NCI-H748 treated with DMSO at 0.1 percent for 48 hours (cell line): ENCODE results near the gene KCNQ1.

ENCODE experiments used
- DNase-seq: peaks from one replicate; lab custom pipeline; 2025; lab: John Stamatoyannopoulos, UW

The KCNQ1 gene

GRCh38 chr11:2825889-2826678 is 381.3 kb downstream of the KCNQ1 start:
- DNase-seq: no peak

GRCh38 chr11:2826679-2827056 is 381.9 kb downstream of the KCNQ1 start:
- no peak for DNase-seq

GRCh38 chr11:2827256-2827655 is 382.4 kb downstream of the KCNQ1 start:
- no peak for DNase-seq

DNA sequence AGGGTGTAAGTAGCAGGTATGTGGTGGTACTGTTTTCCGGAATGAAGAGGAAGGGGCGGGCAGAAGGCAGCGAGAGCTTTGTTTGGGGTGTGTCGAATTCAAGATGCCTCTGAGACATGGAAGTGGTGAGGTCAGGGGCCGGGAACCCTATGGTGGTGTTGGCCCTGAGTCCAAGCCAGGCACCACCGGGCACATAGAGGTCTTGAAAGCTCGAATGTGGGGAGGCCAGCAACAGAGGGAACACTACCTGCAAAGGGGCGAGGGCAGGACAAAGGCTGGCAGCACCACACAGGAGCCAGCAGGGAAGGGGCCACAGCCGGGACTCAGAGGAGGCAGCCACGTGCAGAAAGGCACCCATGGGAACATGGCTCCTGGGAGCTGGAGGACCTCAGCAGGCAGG is 383.0 kb downstream of the KCNQ1 start:
- DNase-seq: no peak

DNA sequence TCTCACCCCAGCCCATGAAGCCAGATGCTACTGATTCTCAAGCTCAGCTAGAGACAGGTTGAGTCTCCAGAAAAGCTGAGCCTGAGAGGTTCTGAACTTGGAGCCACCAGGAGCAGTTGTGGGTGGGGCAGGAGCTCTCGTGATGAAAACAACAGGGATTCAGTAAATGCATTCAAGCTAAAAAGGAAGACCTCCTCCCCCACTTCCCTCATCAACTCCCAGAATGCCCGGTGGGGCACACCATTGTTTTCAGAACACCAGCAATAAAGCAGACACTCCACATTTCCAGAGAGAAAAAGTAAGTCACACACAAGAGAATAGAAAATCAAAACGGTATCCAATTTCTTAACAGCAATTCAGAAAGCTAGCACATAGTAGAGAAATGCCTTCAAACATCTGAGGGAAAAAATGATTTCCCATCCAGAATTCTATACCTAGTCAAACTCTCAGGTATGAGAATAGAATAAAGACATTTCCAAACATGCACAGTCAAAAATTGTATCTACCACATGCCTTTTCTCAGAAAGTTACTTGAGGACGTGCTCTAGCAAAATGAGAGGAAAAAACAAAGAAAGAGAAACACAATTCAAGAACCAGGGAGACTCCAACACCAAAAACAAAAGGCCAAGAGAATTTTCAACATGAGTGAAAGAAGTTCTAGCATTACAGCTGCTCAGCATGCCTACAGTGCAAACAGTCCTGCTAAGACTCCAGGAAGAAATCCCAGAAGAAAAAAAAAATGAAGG is 383.9 kb downstream of the KCNQ1 start:
- DNase-seq: no peak

- no peak for DNase-seq
Measured at GRCh38 chr11:2830030-2830812, 385.4 kb downstream of the KCNQ1 start.

DNA sequence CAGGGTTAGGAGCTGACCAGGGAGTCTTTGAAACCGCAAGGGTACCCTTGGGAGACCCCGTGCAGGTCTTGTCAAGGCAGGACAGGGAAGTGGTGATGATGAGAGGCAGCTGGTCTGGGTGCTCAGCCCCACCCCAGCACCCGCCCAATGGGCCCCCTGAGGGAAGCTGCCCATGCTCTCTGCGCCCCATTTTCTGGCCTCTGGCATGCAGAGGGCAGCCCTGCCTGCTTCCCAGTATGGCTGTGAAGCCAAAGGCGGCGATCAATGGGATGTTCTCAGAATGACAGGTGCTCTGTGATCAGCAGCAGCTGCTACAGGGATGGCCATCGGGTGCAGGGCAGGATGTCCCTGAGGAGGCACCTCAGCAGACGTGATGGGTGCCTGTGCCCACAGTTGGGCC is 386.1 kb downstream of the KCNQ1 start:
- no peak for DNase-seq

DNA sequence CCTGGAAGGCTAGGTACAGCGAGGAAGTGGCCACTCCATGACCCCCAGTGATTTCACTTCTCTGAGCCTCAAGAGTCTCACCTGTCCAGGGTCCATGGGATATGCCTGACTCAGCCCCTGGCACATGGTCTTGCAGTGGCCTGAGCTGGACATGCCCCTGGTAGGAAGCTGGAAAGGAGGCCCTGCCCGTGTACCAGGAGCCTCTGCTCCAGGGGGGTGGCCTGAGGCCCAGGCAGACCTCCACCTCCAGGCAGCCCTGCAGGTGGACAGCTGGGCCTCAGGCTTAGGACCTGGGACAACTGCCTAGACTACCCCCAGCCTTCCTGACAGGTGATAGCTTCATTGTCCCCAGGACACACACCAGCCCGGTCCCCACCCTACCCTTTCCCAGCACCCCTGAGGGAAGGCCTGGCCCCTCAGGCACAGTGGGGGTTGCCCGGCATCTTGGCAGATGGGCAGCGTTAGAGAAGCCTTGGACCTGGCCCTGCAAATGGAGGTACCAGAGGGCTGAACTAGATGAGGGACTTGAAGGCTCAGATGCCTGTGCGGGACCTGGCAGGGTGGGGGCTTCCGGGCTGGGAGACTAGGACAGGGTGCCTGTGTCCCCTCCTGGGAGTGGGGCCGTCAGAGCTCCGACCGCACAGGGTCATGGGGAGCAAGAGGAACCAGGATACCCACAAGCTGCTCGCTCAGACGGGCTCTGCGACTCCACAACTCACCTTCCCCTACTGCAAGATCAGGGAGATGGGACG is 387.1 kb downstream of the KCNQ1 start:
- DNase-seq: no peak

DNA sequence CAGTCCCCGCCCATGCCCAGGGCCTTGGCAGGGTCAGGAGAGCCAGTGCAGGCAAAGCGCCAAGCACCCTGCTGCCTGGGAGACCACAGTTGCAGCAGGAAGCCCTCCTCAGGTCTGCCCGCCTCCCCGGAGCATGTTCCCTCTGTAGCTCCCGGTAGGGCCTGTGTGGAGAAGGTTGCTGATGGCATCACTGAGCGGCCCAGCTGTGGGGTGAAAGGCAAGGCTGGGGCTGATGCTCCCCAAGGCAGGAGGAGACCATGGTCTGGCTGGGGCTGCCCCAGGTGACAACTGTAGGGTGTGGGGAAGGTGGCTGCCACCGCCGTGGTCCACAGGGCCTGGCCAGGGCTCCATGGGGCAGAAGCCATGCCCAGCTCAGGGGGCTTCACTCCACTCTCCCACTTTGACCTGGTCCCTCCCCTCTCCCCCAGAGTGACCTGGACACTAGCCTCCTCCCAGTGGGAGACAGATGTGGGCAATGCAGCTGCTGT is 387.8 kb downstream of the KCNQ1 start:
- DNase-seq: no peak

DNA sequence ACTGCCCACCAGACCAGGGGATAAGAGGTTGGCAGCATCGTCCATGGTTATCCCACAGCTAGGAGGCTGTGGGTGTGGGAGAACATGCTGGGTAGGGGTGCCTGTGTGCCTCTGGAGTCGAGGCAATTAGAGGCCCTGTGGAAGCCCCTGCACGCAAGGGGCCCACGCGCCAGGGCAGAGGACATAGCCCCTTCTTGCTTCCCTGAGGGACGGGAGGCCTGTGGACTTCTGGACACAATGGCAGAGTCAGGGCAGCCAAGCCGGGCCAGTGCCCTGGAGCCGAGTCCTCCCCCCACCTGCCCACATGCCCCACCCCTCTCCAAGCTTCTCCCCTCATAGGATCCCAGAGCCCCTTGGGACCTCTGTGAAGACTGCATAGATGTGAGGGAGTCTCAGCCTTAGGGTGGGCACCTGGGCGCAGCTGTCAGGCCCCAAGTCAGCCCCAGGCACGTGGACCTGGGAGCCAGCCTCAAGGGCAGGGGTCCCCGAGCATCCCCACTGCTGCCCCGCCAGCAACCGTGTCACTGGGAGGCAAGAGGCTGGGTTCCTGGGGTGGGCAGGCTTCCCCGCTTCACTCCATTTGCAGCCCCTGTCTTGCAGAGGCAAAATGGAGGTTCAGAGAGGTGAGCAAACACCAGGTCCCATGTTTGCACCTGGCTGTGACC is 388.4 kb downstream of the KCNQ1 start:
- no peak for DNase-seq

GRCh38 chr11:2833716-2834502 is 389.1 kb downstream of the KCNQ1 start:
- no peak for DNase-seq

- no peak for DNase-seq
Measured at GRCh38 chr11:2834503-2835273, 389.9 kb downstream of the KCNQ1 start.

- DNase-seq: no peak
Measured at GRCh38 chr11:2835296-2835695, 390.5 kb downstream of the KCNQ1 start.

GRCh38 chr11:2835751-2836150 is 390.9 kb downstream of the KCNQ1 start:
- DNase-seq: no peak

DNA sequence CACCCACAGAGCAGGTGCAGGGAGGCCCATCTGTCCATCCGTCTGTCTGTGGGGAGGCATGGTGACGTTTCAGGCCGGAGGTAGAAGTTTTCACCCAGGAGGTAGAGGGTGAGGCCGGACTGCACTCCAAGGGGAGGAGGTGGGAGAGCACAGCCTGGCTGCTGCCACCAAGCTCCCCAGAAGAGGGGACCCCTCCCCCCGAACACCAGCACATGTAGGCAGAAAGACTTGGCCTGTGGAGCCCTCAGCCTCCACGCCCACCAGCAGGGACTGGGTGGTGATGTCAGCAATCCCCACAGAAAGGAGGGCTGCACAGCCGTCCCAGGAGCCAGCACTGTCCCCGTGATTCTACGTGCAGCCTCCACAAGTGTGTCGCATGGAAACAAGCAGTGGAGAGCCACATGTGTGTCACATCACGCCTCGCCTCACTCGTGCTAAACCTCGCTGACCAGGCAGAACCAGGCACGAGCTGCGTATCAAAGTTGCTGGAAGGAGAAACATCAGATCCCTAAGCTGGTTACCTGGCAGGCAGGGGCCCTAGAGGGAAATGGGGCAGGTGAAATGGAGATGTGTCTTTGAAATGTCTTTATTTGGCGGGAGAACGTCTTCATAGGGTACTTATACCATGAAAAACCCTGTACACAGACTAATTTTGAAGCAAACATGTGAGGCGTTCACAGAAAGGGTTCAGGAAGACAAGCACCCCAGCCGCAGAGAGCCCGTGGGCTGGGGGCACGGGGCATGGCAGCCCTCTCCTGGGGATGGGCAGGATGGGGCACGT is 391.7 kb downstream of the KCNQ1 start:
- DNase-seq: no peak

DNA sequence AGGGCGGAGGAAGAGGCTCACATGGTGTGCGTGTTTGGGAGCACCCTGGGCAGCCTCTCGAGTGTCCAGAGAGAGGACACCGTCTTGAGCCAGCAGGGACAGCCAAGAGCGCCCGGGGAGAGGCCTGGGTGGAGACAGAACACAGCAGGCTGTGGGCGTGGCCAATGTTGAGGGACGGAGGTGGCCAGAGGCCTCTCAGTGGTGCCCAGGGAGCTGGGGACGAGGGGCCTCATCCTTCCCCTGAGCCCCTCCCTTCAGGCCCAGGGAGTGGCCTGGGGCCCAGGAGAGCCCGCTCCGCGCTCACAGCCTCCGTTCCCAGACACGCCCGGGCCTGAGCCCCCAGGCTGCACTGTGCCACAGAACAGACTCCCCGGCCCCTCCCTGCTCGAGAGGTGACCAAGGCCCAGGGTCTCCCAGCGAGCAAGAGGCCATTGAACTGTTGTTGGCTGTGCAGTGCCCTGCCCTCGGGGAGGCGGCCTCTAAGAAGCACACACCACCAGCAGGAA is 392.3 kb downstream of the KCNQ1 start:
- DNase-seq: no peak

DNA sequence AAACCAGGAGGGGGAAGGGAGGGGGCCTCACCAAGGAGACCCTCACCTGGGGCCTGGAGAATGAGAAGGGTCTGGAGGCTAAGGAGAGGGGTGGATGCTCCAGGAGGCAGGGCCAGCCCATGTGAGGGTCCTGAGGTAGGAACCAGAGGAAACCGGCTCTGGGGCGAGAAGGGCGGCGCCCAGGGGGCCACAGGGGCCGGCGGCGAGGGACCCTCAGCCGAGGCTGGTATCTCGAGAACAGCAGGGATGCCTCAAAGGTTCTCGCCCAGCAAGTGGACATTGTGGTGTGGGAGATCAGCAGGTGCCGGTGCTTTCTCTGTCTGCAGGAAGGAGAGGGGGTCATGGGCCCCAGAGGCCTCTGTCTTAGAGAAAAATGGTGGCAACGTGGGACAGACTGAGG is 392.8 kb downstream of the KCNQ1 start:
- no peak for DNase-seq

- DNase-seq: no peak
Measured at GRCh38 chr11:2838091-2838490, 393.3 kb downstream of the KCNQ1 start.
